Anterior cingulate cortex (tissue), 58 donors: ENCODE data around the gene KCTD17.

Source experiments
- DNase-seq, 58 donors: peaks; one replicate each; lab custom pipeline; 2025; lab: John Stamatoyannopoulos, UW

The KCTD17 gene

GRCh38 chr22:37036655-37037377 is 14.7 kb upstream of the KCTD17 start:
- DNase-seq: no peak

- no peak for DNase-seq
Observed at GRCh38 chr22:37037669-37038068, 13.9 kb upstream of the KCTD17 start.

- no peak for DNase-seq
Observed at GRCh38 chr22:37039466-37039865, 12.1 kb upstream of the KCTD17 start.

GRCh38 chr22:37043209-37043827 is 8.2 kb upstream of the KCTD17 start:
- DNase-seq: no peak

- no peak for DNase-seq
Observed at GRCh38 chr22:37043828-37044538, 7.6 kb upstream of the KCTD17 start.

GRCh38 chr22:37044634-37045625 is 6.6 kb upstream of the KCTD17 start:
- no peak for DNase-seq

GRCh38 chr22:37045958-37046357 is 5.6 kb upstream of the KCTD17 start:
- peak in 1 of 58 donors; percentile 6 for DNase-seq

- no peak for DNase-seq
Observed at GRCh38 chr22:37046589-37046988, 5.0 kb upstream of the KCTD17 start.

- no peak for DNase-seq
Observed at GRCh38 chr22:37047006-37047405, 4.5 kb upstream of the KCTD17 start.

GRCh38 chr22:37048133-37048532 is 3.4 kb upstream of the KCTD17 start:
- no peak for DNase-seq

- DNase-seq: no peak
Observed at GRCh38 chr22:37049224-37049623, 2.3 kb upstream of the KCTD17 start.

GRCh38 chr22:37050913-37051312 is 629 bp upstream of the KCTD17 start:
- no peak for DNase-seq

- DNase-seq: no peak
Observed at GRCh38 chr22:37052386-37053309, 1.1 kb downstream of the KCTD17 start.

GRCh38 chr22:37053310-37054055 is 1.9 kb downstream of the KCTD17 start:
- DNase-seq: peak in 22 of 58 donors; percentile 9 to 67 (median 37)

GRCh38 chr22:37054056-37054395 is 2.5 kb downstream of the KCTD17 start:
- no peak for DNase-seq

- no peak for DNase-seq
Observed at GRCh38 chr22:37054600-37055365, 3.2 kb downstream of the KCTD17 start.

GRCh38 chr22:37056246-37056645 is 4.7 kb downstream of the KCTD17 start:
- no peak for DNase-seq

- DNase-seq: no peak
Observed at GRCh38 chr22:37057226-37057625, 5.7 kb downstream of the KCTD17 start.
